ENCODE results near the gene BUD31. TPM values are rescaled to one million over a fixed set of nuclear protein-coding genes. Genes with fewer than 3 reads are reported as not detected.

Gene BUD31
- total and polyA plus RNA-seq, 4 donors = 18.5 to 55.9 (median 32.0) TPM

DNA sequence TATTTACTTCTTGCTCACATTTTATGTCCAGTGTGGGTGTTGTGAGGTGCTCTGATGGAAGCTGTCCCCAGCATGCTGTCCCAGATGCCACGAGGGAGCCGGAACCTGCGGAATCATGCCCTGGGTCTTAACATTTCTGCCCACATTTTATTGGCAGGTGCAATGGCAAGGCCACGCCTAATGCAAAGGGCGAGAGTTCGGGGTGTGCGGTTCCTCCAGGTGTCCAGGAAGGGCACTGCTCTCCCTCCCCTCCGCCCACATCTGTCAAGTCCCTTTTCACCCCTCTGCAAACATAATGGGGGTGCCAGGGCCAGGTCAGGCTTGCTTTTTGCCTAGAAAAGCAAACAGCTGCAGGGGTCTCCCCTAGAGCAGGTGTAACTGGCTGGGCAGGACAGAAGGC lies 16.7 kb upstream of the BUD31 start (continued):
- TF ChIP-seq GABPA (IDR thresholded peaks at IDR 0.05 in 1 of 2, conservative IDR thresholded peaks at IDR 0.05 in 1 of 2) (no peak), FOXA2 (IDR thresholded peaks at IDR 0.05) (no peak)
- TF ChIP-seq, protein P1, sequence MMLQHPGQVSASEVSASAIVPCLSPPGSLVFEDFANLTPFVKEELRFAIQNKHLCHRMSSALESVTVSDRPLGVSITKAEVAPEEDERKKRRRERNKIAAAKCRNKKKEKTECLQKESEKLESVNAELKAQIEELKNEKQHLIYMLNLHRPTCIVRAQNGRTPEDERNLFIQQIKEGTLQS (IDR thresholded peaks at IDR 0.05) = no peak

DNA sequence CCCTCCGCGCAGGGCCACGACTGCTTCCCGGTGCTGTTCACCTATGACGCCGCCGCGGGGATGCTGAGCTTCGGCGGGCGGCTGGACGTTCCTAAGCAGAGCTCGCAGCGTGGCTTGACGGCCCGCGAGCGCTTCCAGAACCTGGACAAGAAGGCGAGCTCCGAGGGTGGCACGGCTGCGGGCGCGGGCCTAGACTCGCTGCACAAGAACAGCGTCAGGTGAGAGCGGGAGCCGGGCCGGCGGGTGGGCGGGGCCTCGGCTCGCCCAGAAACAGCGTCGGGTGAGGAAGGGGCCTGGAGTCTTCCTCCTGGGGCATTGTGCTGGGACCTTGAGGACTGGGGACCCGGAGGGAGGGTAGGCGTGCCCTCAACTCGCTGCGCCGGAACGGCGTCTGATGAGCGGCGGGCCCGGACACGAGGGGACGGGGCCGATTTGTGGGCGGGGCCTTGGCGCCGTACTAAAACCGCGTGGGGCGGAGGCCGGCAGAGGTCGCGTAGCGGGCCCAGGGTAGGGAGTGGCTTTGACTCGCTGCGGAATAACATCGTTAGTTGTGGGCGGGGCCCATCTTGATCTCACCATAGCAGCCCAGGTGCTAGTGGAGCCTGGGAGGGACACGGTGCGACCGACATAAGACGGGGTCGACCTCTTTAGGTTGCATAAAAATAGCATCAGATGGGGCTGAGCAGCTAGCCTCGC lies 16.0 kb upstream of the BUD31 start:
- peak; percentile 81 for DNase-seq (ENCODE audit: low spot score)
- H3K36me3 ChIP-seq (ENCODE audit: control insufficient read depth in 4 of 4, insufficient read depth in 3 of 4, low read depth in 1 of 4, low read length in 3 of 4) = peaks cover 9 to 43% (median 14%) of the 10 kb centered on the region in 4 donors
- H3K27me3 ChIP-seq (ENCODE audit: control insufficient read depth in 4 of 4, insufficient read depth in 4 of 4, low read length in 3 of 4) = no peaks in the 10 kb centered on the region
- TF ChIP-seq YY1 (IDR thresholded peaks at IDR 0.05) (no peak), RAD21 (IDR thresholded peaks at IDR 0.05) (no peak), EGR1 (IDR thresholded peaks at IDR 0.05; ENCODE audit: low read depth in 2 of 2) (no peak), GABPA (IDR thresholded peaks at IDR 0.05 in 1 of 2, conservative IDR thresholded peaks at IDR 0.05 in 1 of 2) (no peak)
- TF ChIP-seq, protein P2, sequence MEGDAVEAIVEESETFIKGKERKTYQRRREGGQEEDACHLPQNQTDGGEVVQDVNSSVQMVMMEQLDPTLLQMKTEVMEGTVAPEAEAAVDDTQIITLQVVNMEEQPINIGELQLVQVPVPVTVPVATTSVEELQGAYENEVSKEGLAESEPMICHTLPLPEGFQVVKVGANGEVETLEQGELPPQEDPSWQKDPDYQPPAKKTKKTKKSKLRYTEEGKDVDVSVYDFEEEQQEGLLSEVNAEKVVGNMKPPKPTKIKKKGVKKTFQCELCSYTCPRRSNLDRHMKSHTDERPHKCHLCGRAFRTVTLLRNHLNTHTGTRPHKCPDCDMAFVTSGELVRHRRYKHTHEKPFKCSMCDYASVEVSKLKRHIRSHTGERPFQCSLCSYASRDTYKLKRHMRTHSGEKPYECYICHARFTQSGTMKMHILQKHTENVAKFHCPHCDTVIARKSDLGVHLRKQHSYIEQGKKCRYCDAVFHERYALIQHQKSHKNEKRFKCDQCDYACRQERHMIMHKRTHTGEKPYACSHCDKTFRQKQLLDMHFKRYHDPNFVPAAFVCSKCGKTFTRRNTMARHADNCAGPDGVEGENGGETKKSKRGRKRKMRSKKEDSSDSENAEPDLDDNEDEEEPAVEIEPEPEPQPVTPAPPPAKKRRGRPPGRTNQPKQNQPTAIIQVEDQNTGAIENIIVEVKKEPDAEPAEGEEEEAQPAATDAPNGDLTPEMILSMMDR (IDR thresholded peaks at IDR 0.05; ENCODE audit: low read depth, low read length, missing input control) = peak; percentile 0
- peak overlapping the region in 1 of 2 donors; percentile 20 for H3K27ac ChIP-seq (ENCODE audit: low read depth in 1 of 2, low read length in 2 of 2)
- H3K9me3 ChIP-seq (ENCODE audit: control insufficient read depth in 4 of 4, low read length in 3 of 4) = no peaks in the 10 kb centered on the region
- peak overlapping the region; percentile 22 to 64 (median 44) for H3K4me3 ChIP-seq (ENCODE audit: low read depth in 1 of 3, low read length in 3 of 3)
- WGBS = 8% methylated on average over 68 of the region's 68 CpGs
- H3K4me1 ChIP-seq (ENCODE audit: control insufficient read depth in 4 of 4, insufficient read depth in 4 of 4, low read length in 3 of 4) = peaks cover 8 to 30% (median 19%) of the 10 kb centered on the region in 4 donors
- H3K9ac ChIP-seq (ENCODE audit: low read depth in 1 of 2, low read length in 2 of 2) = no peak overlapping the region

DNA sequence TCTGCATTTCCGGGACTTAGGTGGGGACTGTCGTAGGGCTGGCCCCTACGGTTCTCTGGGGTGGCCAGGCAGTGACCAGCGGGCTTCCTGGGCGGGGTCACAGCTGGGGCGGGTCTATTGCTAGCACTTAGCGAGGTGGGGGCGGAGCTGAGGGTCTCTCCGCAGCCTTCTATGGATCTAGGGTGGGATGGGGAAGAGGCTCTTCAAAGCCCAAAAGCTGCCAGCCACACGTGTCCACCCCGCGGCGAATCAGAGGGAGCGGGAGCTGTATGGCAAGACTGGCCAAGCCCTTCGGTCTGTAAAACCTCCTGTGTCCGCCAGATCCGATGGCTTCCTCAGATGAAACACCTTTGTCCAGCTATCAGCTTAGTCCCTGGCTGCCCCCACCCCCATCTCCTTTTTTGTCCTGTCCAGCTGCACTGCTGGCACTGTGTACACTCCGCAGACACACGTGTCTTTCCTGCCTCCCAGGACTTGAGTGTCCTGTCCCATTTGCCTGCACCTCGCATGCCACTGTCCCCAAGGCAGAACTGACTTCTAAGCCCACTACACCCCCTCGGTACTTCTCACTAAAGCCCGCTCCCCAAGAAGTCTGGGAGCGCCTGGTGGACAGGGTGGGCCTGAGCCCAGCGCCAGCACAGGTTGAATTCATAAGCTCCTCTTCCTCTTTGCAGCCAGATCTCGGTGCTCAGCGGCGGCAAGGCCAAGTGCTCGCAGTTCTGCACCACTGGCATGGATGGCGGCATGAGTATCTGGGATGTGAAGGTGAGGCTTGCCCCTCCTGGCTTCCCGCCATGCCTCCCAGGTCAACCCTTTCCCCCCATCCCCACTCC lies 15.2 kb upstream of the BUD31 start:
- no peak for DNase-seq (ENCODE audit: low spot score)

More for the DNA sequence above, 15.2 kb upstream of the BUD31 start:
- H3K4me1 ChIP-seq (ENCODE audit: control insufficient read depth in 4 of 4, insufficient read depth in 4 of 4, low read length in 3 of 4) = peaks cover 8 to 30% (median 19%) of the 10 kb centered on the region in 4 donors
- H3K4me3 ChIP-seq (ENCODE audit: low read depth in 1 of 3, low read length in 3 of 3) = peak overlapping the region in 1 of 3 donors; percentile 44
- no peaks in the 10 kb centered on the region for H3K27me3 ChIP-seq (ENCODE audit: control insufficient read depth in 4 of 4, insufficient read depth in 4 of 4, low read length in 3 of 4)
- no peak overlapping the region for H3K9ac ChIP-seq (ENCODE audit: low read depth in 1 of 2, low read length in 2 of 2)
- no peaks in the 10 kb centered on the region for H3K9me3 ChIP-seq (ENCODE audit: control insufficient read depth in 4 of 4, low read length in 3 of 4)
- 60% methylated on average over 30 of the region's 30 CpGs for WGBS
- peak; percentile 2 for TF ChIP-seq SP1 (IDR thresholded peaks at IDR 0.05)
- TF ChIP-seq, protein P2 (IDR thresholded peaks at IDR 0.05; ENCODE audit: low read depth, low read length, missing input control) = no peak
- H3K27ac ChIP-seq (ENCODE audit: low read depth in 1 of 2, low read length in 2 of 2) = no peak overlapping the region
- peaks cover 7 to 42% (median 16%) of the 10 kb centered on the region in 4 donors for H3K36me3 ChIP-seq (ENCODE audit: control insufficient read depth in 4 of 4, insufficient read depth in 3 of 4, low read depth in 1 of 4, low read length in 3 of 4)

All from liver (tissue), 9 donors.